IMR-90 (cell line): Measurements from ENCODE around the gene CYP39A1. TPM values are rescaled to one million over a fixed set of nuclear protein-coding genes. Genes with fewer than 3 reads are reported as not detected.

ENCODE experiments used
- ATAC-seq: fragments of 200-7000 bp; cut with Tn5 transposase; 2 replicates; pipeline ENCODE4 v1.9.1; 2020; ENCODE audit warnings: low read depth, mild to moderate bottlenecking, moderate library complexity
- BruUV-seq: library from RNA; stranded (reverse); fragments of 400-500 nt; replicated peaks from 2 replicates; lab custom pipeline; 2021; lab: Mats Ljungman, UMichigan
- CTCF ChIA-PET: fragments of 300-600 bp; formaldehyde crosslinking; extraction: SDS; loops from one replicate; lab custom pipeline; 2021; ENCODE audit warnings: antibody characterized with exemption; lab: Yijun Ruan, JAX
- POLR2A ChIA-PET: fragments of 300-600 bp; sonication (Branson Sonifier 250); formaldehyde crosslinking; loops from one replicate; lab custom pipeline; 2022; ENCODE audit warnings: antibody characterized with exemption; ENCODE audit not compliant: unreplicated experiment; lab: Charles Lee
- DNase-seq: peaks from one replicate; pipeline ENCODE4 v3.0.0; 2013
- H2AFZ ChIP-seq: replicated peaks from 2 replicates; pipeline ENCODE3; 2013; ENCODE audit warnings: low read length, mild to moderate bottlenecking; ENCODE audit not compliant: poor library complexity
- H2AK5ac ChIP-seq: 2 replicates; pipeline ENCODE4 v1.6.1; 2013; ENCODE audit warnings: low read depth, low read length, inconsistent platforms
- H2AK9ac ChIP-seq: replicated peaks from 2 replicates; pipeline ENCODE3; 2013; ENCODE audit warnings: mild to moderate bottlenecking, low read depth, low read length, moderate library complexity; ENCODE audit not compliant: poor library complexity
- H2BK120ac ChIP-seq: 2 replicates; pipeline ENCODE4 v1.6.1; 2013; ENCODE audit warnings: low read depth, low read length, inconsistent platforms
- H2BK15ac ChIP-seq: 3 replicates; pipeline ENCODE4 v1.6.1; 2013; ENCODE audit warnings: low read depth, low read length, inconsistent platforms
- H2BK20ac ChIP-seq: 2 replicates; pipeline ENCODE4 v1.6.1; 2013; ENCODE audit warnings: low read depth, mild to moderate bottlenecking, inconsistent platforms, low read length, moderate library complexity
- H2BK5ac ChIP-seq: 2 replicates; pipeline ENCODE4 v1.6.1; 2013; ENCODE audit warnings: mild to moderate bottlenecking, low read depth, low read length, inconsistent platforms; ENCODE audit not compliant: poor library complexity, severe bottlenecking
- H3K14ac ChIP-seq: replicated peaks from 2 replicates; pipeline ENCODE4 v1.6.1; 2013; ENCODE audit warnings: low read depth, low read length, inconsistent platforms
- H3K18ac ChIP-seq: 2 replicates; pipeline ENCODE4 v1.6.1; 2013; ENCODE audit warnings: low read depth, low read length, control low read depth
- H3K23ac ChIP-seq: 2 replicates; pipeline ENCODE4 v1.6.1; 2013; ENCODE audit warnings: low read depth, low read length, inconsistent platforms
- H3K27ac ChIP-seq: 2 replicates; pipeline ENCODE4 v1.5.1; 2013; ENCODE audit warnings: mild to moderate bottlenecking, control low read depth, low read length; ENCODE audit not compliant: insufficient read depth
- H3K27me3 ChIP-seq: 2 replicates; pipeline ENCODE4 v1.6.1; 2013; ENCODE audit warnings: low read length; ENCODE audit not compliant: control insufficient read depth, insufficient read depth
- H3K36me3 ChIP-seq: 2 replicates; pipeline ENCODE4 v1.6.1; 2013; ENCODE audit warnings: low read length, mixed read lengths; ENCODE audit not compliant: control insufficient read depth, insufficient read depth
- H3K4ac ChIP-seq: 2 replicates; pipeline ENCODE4 v1.6.1; 2013; ENCODE audit warnings: low read depth, low read length, inconsistent platforms
- H3K4me1 ChIP-seq: 2 replicates; pipeline ENCODE4 v1.6.1; 2013; ENCODE audit warnings: low read length, mixed read lengths; ENCODE audit not compliant: control insufficient read depth, insufficient read depth
- H3K4me2 ChIP-seq: 2 replicates; pipeline ENCODE4 v1.6.1; 2013; ENCODE audit warnings: low read depth, mild to moderate bottlenecking, control low read depth, low read length, moderate library complexity
- H3K4me3 ChIP-seq: 2 replicates; pipeline ENCODE4 v1.5.1; 2013; ENCODE audit warnings: low read depth, mild to moderate bottlenecking, control low read depth, low read length, moderate library complexity; ENCODE audit not compliant: insufficient read depth
- H3K56ac ChIP-seq: 2 replicates; pipeline ENCODE4 v1.6.1; 2013; ENCODE audit warnings: low read length, inconsistent platforms; ENCODE audit not compliant: insufficient read depth; ENCODE audit errors: extremely low read depth
- H3K79me1 ChIP-seq, 2 experiments: 2 replicates each; pipeline ENCODE4 v1.6.1; 2013; ENCODE audit warnings: low read length in 2 of 2, inconsistent platforms in 1 of 2, low read depth in 1 of 2
- H3K9ac ChIP-seq: 2 replicates; pipeline ENCODE4 v1.6.1; 2013; ENCODE audit warnings: low read depth, low read length, control low read depth
- H3K9me1 ChIP-seq: 2 replicates; pipeline ENCODE4 v1.6.1; 2013; ENCODE audit warnings: low read length, inconsistent platforms; ENCODE audit not compliant: insufficient read depth
- H3K9me3 ChIP-seq: 2 replicates; pipeline ENCODE4 v1.6.1; 2013; ENCODE audit warnings: low read length; ENCODE audit not compliant: control insufficient read depth, insufficient read depth
- H4K20me1 ChIP-seq: 2 replicates; pipeline ENCODE4 v1.6.1; 2013; ENCODE audit warnings: low read length, inconsistent platforms; ENCODE audit not compliant: insufficient read depth
- H4K5ac ChIP-seq: 2 replicates; pipeline ENCODE4 v1.6.1; 2013; ENCODE audit warnings: mild to moderate bottlenecking, low read depth, low read length, control low read depth
- H4K8ac ChIP-seq, 2 experiments: 2 replicates each; pipeline ENCODE4 v1.6.1; 2013; ENCODE audit warnings: low read depth in 2 of 2, low read length in 2 of 2, control low read depth in 1 of 2, inconsistent platforms in 1 of 2
- H4K91ac ChIP-seq: 2 replicates; pipeline ENCODE4 v1.6.1; 2013; ENCODE audit warnings: low read depth, low read length, inconsistent platforms; ENCODE audit not compliant: insufficient read depth
- CEBPB ChIP-seq: IDR thresholded peaks from 2 replicates; pipeline ENCODE4 v1.6.1; 2012; ENCODE audit warnings: low read depth, low read length, improper control_type of control experiment
- FOS ChIP-seq: fragments of 150-350 bp; IDR thresholded peaks from 2 replicates; pipeline ENCODE4 v1.6.1; 2016; ENCODE audit warnings: low read depth, low read length
- MAZ ChIP-seq: IDR thresholded peaks from 2 replicates; pipeline ENCODE4 v1.6.1; 2012; ENCODE audit warnings: low read depth, mild to moderate bottlenecking, low read length, improper control_type of control experiment, moderate library complexity, borderline replicate concordance
- MXI1 ChIP-seq: IDR thresholded peaks from 2 replicates; pipeline ENCODE4 v1.6.1; 2012; ENCODE audit warnings: low read depth, mild to moderate bottlenecking, low read length, moderate library complexity, borderline replicate concordance
- NFE2L2 ChIP-seq: fragments of 150-350 bp; IDR thresholded peaks from 2 replicates; pipeline ENCODE4 v1.6.1; 2016; ENCODE audit warnings: low read depth, mild to moderate bottlenecking, low read length
- POLR2A ChIP-seq: IDR thresholded peaks from 2 replicates; pipeline ENCODE4 v1.6.1; 2012; ENCODE audit warnings: mild to moderate bottlenecking, low read depth, low read length
- RFX5 ChIP-seq: IDR thresholded peaks from 2 replicates; pipeline ENCODE4 v1.8.0; 2012; ENCODE audit warnings: low read depth, mild to moderate bottlenecking, low read length, moderate library complexity
- SMC3 ChIP-seq: fragments of 150-350 bp; IDR thresholded peaks from 2 replicates; pipeline ENCODE4 v1.6.1; 2016; ENCODE audit warnings: low read depth, mild to moderate bottlenecking, antibody characterized with exemption, low read length, moderate library complexity
- WGBS, 2 experiments: methylation state at CpG; one replicate each; pipeline versions ENCODE4 v1.1.5 to v1.1.7; 2013; ENCODE audit warnings: missing lambda C conversion rate in 2 of 2; ENCODE audit not compliant: insufficient read length in 1 of 2; ENCODE audit errors: extremely low coverage in 2 of 2; 5-methylcytosine and 5-hydroxymethylcytosine counted together
- dilution Hi-C: fragments of 300-500 bp; cut with HindIII; formaldehyde crosslinking; loops from one replicate; pipeline ENCODE4 v1.14.3; 2018; ENCODE audit warnings: low sequenced_read_pairs; ENCODE audit not compliant: unreplicated experiment
- in situ Hi-C: fragments of 300-500 bp; cut with MboI; formaldehyde crosslinking; loops from 3 replicates; pipeline ENCODE4 v1.14.3; 2019; ENCODE audit warnings: low sequenced_read_pairs, inconsistent platforms, mixed read lengths
- intact Hi-C: fragments of 100-400 bp; cut with micrococcal nuclease; formaldehyde crosslinking; loops from 2 replicates; pipeline ENCODE4 v1.10.0; 2022
- polyA plus RNA-seq, 3 experiments: library from polyadenylated mRNA; depleted of rRNA; stranded (reverse); fragments of >200 nt; gene quantifications; 2 replicates each; pipeline ENCODE4 v1.2.3, GENCODE V29; 2012; ENCODE audit warnings: low replicate concordance in 1 of 3
- total RNA-seq: library from RNA; depleted of rRNA; stranded (reverse); fragments of >200 nt; gene quantifications from 2 replicates; pipeline ENCODE4 v1.2.3, GENCODE V29; 2012

Gene CYP39A1
- total and polyA plus RNA-seq, 2 of the 4 experiments (the other 2 are of a cell fraction), result 0.03 TPM; not detected in 1

DNA sequence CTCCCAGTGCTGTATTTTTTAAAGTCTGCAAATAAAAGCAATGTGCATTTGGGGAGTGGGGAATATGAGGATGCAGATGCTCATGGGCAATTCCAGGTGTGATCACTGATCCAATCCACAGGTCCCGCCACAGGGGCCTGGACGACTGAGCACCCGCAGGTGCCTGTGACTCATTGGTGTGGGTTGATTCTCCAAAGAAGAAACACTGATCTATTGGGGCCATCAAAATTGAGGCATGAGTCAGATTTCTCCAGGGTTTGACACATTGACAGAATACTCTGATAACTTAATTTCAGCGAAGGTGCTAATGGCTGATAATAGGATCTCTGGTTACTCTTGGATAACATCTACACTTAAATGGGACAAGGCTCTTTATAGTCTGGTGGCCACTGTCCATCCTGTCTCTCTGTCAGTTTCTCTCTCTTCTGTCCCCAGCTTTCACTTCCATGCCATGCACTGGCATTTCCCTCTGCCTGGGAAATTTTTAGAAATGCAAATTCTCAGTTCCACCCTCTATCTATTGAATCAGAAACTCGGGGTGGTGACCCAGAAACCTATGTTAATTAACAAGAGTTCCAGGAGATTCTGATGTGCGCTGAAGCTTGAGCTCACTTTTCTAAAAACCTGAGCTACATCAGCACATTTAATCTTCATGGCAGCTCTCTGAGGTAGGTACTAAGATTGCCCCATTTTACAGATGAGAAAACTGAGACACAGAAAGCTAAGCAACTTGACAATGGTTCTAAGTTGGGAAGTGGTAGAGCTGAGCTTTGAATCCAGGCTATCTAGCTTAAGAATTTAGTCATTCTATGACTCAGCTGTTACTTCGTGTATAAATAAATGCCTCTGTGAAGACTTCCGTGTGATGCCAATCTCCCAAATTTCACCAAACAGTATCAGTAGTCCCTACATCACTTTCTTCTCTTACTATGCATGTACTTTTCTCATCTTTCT lies 151.2 kb downstream of the CYP39A1 start:
- Histone ChIP-seq H3K27me3 (no peaks in the 10 kb centered on the region; the same call in 1 of the 2 replicates), H2BK15ac (no peak overlapping the region), H2BK120ac (no peak overlapping the region), H3K9ac (no peak overlapping the region), H3K9me3 (no peaks in the 10 kb centered on the region), H4K5ac (no peak overlapping the region), H3K14ac (no peak overlapping the region), H2AK5ac (no peak overlapping the region), H2BK5ac (no peak overlapping the region), H3K36me3 (no peaks in the 10 kb centered on the region), H3K79me1 (no peaks in the 10 kb centered on the region), H3K56ac (no peak overlapping the region), H4K20me1 (no peaks in the 10 kb centered on the region), H3K18ac (no peak overlapping the region), H3K23ac (no peak overlapping the region), H3K4ac (no peak overlapping the region), H3K4me1 (no peaks in the 10 kb centered on the region), H2AFZ (no peak overlapping the region), H3K27ac (no peak overlapping the region), H3K9me1 (no peaks in the 10 kb centered on the region), H3K4me3 (no peak overlapping the region), H4K8ac (no peak overlapping the region), H2AK9ac (no peak overlapping the region), H3K4me2 (no peak overlapping the region), H2BK20ac (no peak overlapping the region), H4K91ac (no peak overlapping the region)
- in situ Hi-C loops (no loop called here), intact Hi-C loops (no loop called here), dilution Hi-C loops (no loop called here)
- DNase-seq (no peak), ATAC-seq (no peak)
- no TSS peak for BruUV-seq
- CTCF ChIA-PET, result no interaction called here
- POLR2A ChIA-PET, result no interaction called here
- no peak for TF ChIP-seq NFE2L2
- TF ChIP-seq SMC3, result no peak
- TF ChIP-seq MXI1, result no peak
- TF ChIP-seq FOS, result no peak
- no peak for TF ChIP-seq MAZ
- TF ChIP-seq CEBPB, result no peak
- TF ChIP-seq RFX5, result no peak
- TF ChIP-seq POLR2A, result no peak
- no CpG with 5 or more reads among the region's 8 CpGs for WGBS, 2 experiments
